Choroid plexus epithelial cell (primary cell): ENCODE results near the gene KRT80.
A peak's percentile ranks its signal among the peaks of the same experiment; 100 is the strongest.

Experiments used
- DNase-seq: peaks from one replicate; pipeline ENCODE4 v3.0.0-alpha.2; 2010; ENCODE audit warnings: low read depth
- H3K4me3 ChIP-seq: 2 replicates; pipeline ENCODE4 v1.5.1; 2011; ENCODE audit warnings: low read depth, mild to moderate bottlenecking, control low read depth, low read length, moderate library complexity
- CTCF ChIP-seq: conservative IDR thresholded peaks from 2 replicates; pipeline ENCODE4 v1.5.1; 2011; ENCODE audit warnings: low read depth, mild to moderate bottlenecking, control low read depth, inconsistent platforms, low read length, moderate library complexity

KRT80 gene

GRCh38 chr12:52187206-52187605 lies 4.6 kb downstream of the KRT80 start:
- TF ChIP-seq CTCF, result no peak
- H3K4me3 ChIP-seq, result no peak overlapping the region
- no peak for DNase-seq

GRCh38 chr12:52186118-52186840 lies 5.5 kb downstream of the KRT80 start:
- no peak overlapping the region for H3K4me3 ChIP-seq
- TF ChIP-seq CTCF, result no peak
- DNase-seq, result peak; percentile 63

- TF ChIP-seq CTCF, result no peak
- H3K4me3 ChIP-seq, result no peak overlapping the region
- DNase-seq, result no peak
Observed at GRCh38 chr12:52185400-52185967, 6.3 kb downstream of the KRT80 start.

- DNase-seq, result no peak
- no peak for TF ChIP-seq CTCF
- no peak overlapping the region for H3K4me3 ChIP-seq
Observed at GRCh38 chr12:52184813-52185212, 7.0 kb downstream of the KRT80 start.

GRCh38 chr12:52183971-52184370 lies 7.8 kb downstream of the KRT80 start:
- DNase-seq, result no peak
- H3K4me3 ChIP-seq, result no peak overlapping the region
- no peak for TF ChIP-seq CTCF

GRCh38 chr12:52183544-52183910 lies 8.3 kb downstream of the KRT80 start:
- DNase-seq, result no peak
- TF ChIP-seq CTCF, result no peak

GRCh38 chr12:52182898-52183543 lies 8.8 kb downstream of the KRT80 start:
- DNase-seq, result no peak
- H3K4me3 ChIP-seq, result no peak overlapping the region
- no peak for TF ChIP-seq CTCF

More at GRCh38 chr12:52183544-52183910, 8.3 kb downstream of the KRT80 start:
- H3K4me3 ChIP-seq, result no peak overlapping the region
